Measurements from ENCODE around the gene CFAP107. TPM values are rescaled to one million over a fixed set of nuclear protein-coding genes. Genes with fewer than 3 reads are reported as not detected.
"Not testable (repeated sequence)": the region's sequence is repeated elsewhere in the genome, so short reads cannot be mapped to it uniquely, and the experiment has no call there.

Gene CFAP107
- total RNA-seq, 2 experiments from 2014 or later, result not detected

DNA sequence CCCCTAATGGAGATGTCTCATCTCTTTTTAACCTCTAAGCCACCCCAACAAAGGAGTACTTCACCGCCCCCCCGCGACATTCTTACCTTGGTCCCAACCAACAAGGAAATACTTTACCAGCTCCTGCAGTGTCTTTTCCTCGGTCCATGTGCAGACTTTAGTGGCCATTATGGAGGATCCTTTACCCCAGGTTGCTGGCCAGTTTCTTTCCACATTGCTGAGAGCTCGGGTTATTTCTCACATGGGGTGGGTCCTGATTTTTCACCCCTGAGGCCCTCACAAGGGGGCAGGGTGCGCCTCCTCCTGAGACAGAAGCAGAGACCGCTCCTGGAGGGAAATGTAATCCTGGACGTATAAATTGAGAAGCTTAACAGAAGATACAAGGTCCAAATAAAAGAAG lies 33.1 kb upstream of the CFAP107 start:
- Mint-ChIP-seq H3K36me3 (ENCODE audit: low read depth) (no peaks in the 10 kb centered on the region), H3K4me3 (no peak overlapping the region), H3K9me3 (no peaks in the 10 kb centered on the region), H3K4me1 (ENCODE audit: low read depth) (no peaks in the 10 kb centered on the region), H3K27me3 (peaks cover 3% of the 10 kb centered on the region), H3K27ac (no peak overlapping the region)
- TF ChIP-seq CTCF (IDR thresholded peaks at IDR 0.05), result no peak
- POLR2A ChIA-PET, result interaction anchor here (0.7 kb wide), 1 partner anchor 20 kb away, joined by 3 read pairs; no protein-coding TSS in a partner anchor
- intact Hi-C loops (cut with micrococcal nuclease), result no loop called here
- ATAC-seq (no peak), DNase-seq (no peak)
- CTCF ChIA-PET, result no interaction called here

DNA sequence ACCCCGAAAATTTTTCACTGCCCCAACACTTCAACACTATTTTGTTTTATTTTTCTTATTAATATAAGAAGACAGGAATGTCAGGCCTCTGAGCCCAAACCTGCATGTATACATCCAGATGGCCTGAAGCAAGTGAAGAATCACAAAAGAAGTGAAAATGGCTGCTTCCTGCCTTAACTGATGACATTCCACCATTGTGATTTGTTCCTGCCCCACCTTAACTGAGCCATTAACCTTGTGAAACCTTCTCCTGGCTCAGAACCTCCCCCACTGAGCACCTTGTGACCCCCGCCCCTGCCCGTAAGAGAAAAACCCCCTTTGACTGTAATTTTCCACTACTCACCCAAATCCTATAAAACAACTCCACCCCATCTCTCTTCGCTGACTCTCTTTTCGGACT lies 32.3 kb upstream of the CFAP107 start:
- ATAC-seq; POLR2A ChIA-PET; H3K4me1 Mint-ChIP-seq (ENCODE audit: low read depth); H3K4me3 Mint-ChIP-seq; H3K9me3 Mint-ChIP-seq; H3K36me3 Mint-ChIP-seq (ENCODE audit: low read depth); H3K27ac Mint-ChIP-seq; H3K27me3 Mint-ChIP-seq; DNase-seq; intact Hi-C loops (cut with micrococcal nuclease); CTCF ChIA-PET: not testable (repeated sequence)

DNA sequence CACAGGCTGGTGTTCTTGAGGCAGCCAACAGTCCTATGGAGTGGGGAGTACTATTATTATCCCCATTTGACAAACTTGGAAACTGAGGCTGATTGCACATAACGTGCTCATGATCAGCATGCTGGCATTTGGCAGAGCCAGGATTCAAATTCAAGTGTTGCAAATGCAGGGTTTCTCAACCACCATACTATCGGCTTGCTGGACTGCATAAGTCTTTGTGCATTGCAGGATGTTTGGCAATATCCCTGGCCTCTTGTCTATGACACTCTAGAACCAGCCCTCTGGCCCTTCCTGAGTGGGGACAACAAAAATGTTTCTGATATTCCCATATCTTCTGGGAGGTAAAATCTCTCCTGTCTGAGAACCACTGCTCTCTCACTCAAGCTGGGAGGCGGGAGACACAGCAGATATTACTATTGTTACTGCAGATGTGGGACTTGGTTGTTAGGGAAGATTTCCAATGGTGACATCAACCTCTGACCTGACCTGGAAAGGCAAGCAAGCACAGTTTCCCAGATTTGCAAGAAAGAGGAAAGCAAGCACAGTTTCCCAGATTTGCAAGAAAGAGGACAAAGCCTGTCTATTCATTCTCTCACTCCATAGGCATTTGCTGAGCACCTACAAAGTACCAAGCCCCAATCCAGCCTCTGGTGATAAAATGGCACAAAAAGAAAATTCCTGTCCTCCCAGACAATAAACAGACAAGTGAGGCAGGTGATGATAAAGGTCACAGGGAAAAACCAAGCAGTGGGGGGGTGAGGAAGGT lies 31.1 kb upstream of the CFAP107 start:
- H3K9me3 Mint-ChIP-seq, result no peaks in the 10 kb centered on the region
- H3K27ac Mint-ChIP-seq, result no peak overlapping the region
- H3K4me1 Mint-ChIP-seq (ENCODE audit: low read depth), result no peaks in the 10 kb centered on the region
- no peak for TF ChIP-seq CTCF (IDR thresholded peaks at IDR 0.05)
- DNase-seq (no peak), ATAC-seq (no peak)
- no peaks in the 10 kb centered on the region for H3K36me3 Mint-ChIP-seq (ENCODE audit: low read depth)
- POLR2A ChIA-PET, result no interaction called here
- CTCF ChIA-PET, result no interaction called here
- peaks cover 10% of the 10 kb centered on the region for H3K27me3 Mint-ChIP-seq
- intact Hi-C loops (cut with micrococcal nuclease), result no loop called here
- H3K4me3 Mint-ChIP-seq, result no peak overlapping the region

- H3K27ac Mint-ChIP-seq, result no peak within 1 kb of the TSS
- peaks cover 15% of the 10 kb centered on the region for H3K27me3 Mint-ChIP-seq
- intact Hi-C loops (cut with micrococcal nuclease), result no loop called here
- H3K4me3 Mint-ChIP-seq, result no peak within 1 kb of the TSS
- CTCF ChIA-PET, result no interaction called here
- no peaks in the 10 kb centered on the region for H3K4me1 Mint-ChIP-seq (ENCODE audit: low read depth)
- no peak for TF ChIP-seq CTCF (IDR thresholded peaks at IDR 0.05)
- H3K36me3 Mint-ChIP-seq (ENCODE audit: low read depth), result no peaks in the 10 kb centered on the region
- DNase-seq (no peak), ATAC-seq (no peak)
- POLR2A ChIA-PET, result interaction anchor here (0.6 kb wide), 1 partner anchor 1314 kb away, joined by 3 read pairs; no protein-coding TSS in a partner anchor
- no peaks in the 10 kb centered on the region for H3K9me3 Mint-ChIP-seq
Measured at GRCh38 chr1:12715896-12716437, 30.0 kb upstream of the CFAP107 start, which contains the start of gene AADACL3. AADACL3 (plus strand) TSS chr1:12716110; CDS start chr1:12716177, 67 bp downstream.

DNA sequence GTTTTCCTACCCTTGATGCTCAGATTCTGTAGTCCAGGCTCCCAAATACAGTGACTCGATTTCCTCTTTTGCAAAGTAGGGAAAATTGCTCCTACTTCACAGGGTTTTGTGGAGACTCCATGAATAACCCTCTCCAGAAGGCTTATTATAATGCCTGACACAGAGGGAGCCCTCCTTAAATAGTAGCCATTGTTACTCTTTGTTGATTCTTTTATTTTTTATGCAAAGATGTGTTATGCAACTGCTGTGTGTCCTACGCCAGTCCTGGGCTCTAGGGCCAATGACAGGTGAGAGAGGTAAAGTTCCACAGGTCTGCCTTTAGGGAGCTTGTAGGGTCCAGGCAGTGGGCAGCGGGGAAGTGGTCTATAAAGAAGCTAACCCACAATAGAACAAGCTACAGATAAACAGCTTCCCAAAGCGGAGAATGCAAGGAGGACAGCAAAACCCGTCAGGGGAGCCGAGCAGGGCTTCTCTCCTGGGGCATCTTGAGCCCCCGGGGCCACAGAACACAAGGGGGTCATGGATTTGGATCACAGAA lies 28.6 kb upstream of the CFAP107 start:
- ATAC-seq (no peak), DNase-seq (no peak)
- no peaks in the 10 kb centered on the region for H3K9me3 Mint-ChIP-seq
- intact Hi-C loops (cut with micrococcal nuclease), result no loop called here
- no peak overlapping the region for H3K4me3 Mint-ChIP-seq
- ChIA-PET CTCF (no interaction called here), POLR2A (no interaction called here)
- H3K36me3 Mint-ChIP-seq (ENCODE audit: low read depth), result no peaks in the 10 kb centered on the region
- H3K27ac Mint-ChIP-seq, result no peak overlapping the region
- no peaks in the 10 kb centered on the region for H3K4me1 Mint-ChIP-seq (ENCODE audit: low read depth)
- no peak for TF ChIP-seq CTCF (IDR thresholded peaks at IDR 0.05)
- H3K27me3 Mint-ChIP-seq, result peaks cover 16% of the 10 kb centered on the region

Data from activated CD8-positive, alpha-beta T cell treated with anti-CD3 and anti-CD28 coated beads for 36 hours (primary cell).